ENCODE measurements around the gene PRRC2C. TPM values are rescaled to one million over a fixed set of nuclear protein-coding genes. Genes with fewer than 3 reads are reported as not detected.

PRRC2C gene
- total RNA-seq, 2 donors from 2014 or later = 198 to 210 TPM

DNA sequence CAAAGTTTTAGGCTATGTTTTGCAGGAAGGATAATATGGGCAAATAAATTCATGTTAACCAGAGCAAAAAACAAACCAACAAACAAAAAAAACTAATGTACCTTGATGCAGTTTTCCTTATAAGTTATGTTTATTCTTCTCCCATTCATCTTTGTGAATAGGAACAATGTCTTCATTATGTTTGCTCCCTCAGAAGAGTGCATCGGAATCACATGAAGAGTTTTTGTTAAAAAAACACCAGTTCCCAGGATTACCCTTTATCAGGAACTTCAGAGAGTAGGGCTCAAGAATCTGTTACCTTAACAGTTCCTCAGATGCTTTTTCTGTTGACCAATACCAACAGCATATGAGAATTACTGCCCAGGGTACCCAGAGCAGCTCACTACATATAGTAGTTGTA is 14.6 kb upstream of the PRRC2C start:
- H3K27ac ChIP-seq (ENCODE audit: low read depth, low read length) = no peak overlapping the region
- TF ChIP-seq, protein P1, sequence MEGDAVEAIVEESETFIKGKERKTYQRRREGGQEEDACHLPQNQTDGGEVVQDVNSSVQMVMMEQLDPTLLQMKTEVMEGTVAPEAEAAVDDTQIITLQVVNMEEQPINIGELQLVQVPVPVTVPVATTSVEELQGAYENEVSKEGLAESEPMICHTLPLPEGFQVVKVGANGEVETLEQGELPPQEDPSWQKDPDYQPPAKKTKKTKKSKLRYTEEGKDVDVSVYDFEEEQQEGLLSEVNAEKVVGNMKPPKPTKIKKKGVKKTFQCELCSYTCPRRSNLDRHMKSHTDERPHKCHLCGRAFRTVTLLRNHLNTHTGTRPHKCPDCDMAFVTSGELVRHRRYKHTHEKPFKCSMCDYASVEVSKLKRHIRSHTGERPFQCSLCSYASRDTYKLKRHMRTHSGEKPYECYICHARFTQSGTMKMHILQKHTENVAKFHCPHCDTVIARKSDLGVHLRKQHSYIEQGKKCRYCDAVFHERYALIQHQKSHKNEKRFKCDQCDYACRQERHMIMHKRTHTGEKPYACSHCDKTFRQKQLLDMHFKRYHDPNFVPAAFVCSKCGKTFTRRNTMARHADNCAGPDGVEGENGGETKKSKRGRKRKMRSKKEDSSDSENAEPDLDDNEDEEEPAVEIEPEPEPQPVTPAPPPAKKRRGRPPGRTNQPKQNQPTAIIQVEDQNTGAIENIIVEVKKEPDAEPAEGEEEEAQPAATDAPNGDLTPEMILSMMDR (conservative IDR thresholded peaks at IDR 0.05) = no peak
- no peak overlapping the region for H3K4me3 ChIP-seq (ENCODE audit: low read length)
- DNase-seq = no peak
- no peaks in the 10 kb centered on the region for H3K9me3 ChIP-seq (ENCODE audit: control insufficient read depth, low read length)
- no peaks in the 10 kb centered on the region for H3K4me1 Mint-ChIP-seq
- no peaks in the 10 kb centered on the region for H3K36me3 ChIP-seq (ENCODE audit: control insufficient read depth, insufficient read depth, low read length)
- no peak overlapping the region for H3K27ac Mint-ChIP-seq
- WGBS, 2 experiments (ENCODE audit: insufficient coverage in 1 of 2, insufficient read length in 1 of 2) = 92 to 94% methylated on average over 1 of the region's 1 CpG
- H3K27me3 ChIP-seq (ENCODE audit: control insufficient read depth, insufficient read depth, low read length, poor library complexity, severe bottlenecking) = no peaks in the 10 kb centered on the region
- no peaks in the 10 kb centered on the region for H3K27me3 Mint-ChIP-seq (ENCODE audit: insufficient read depth)
- H3K36me3 Mint-ChIP-seq (ENCODE audit: low read depth) = no peaks in the 10 kb centered on the region
- no peaks in the 10 kb centered on the region for H3K4me1 ChIP-seq (ENCODE audit: control insufficient read depth, insufficient read depth, low read length)
- H3K9ac ChIP-seq (ENCODE audit: extremely low read depth, low read length, poor library complexity, severe bottlenecking) = no peak overlapping the region
- no peaks in the 10 kb centered on the region for H3K9me3 Mint-ChIP-seq
- no peak overlapping the region for H3K4me3 Mint-ChIP-seq

DNA sequence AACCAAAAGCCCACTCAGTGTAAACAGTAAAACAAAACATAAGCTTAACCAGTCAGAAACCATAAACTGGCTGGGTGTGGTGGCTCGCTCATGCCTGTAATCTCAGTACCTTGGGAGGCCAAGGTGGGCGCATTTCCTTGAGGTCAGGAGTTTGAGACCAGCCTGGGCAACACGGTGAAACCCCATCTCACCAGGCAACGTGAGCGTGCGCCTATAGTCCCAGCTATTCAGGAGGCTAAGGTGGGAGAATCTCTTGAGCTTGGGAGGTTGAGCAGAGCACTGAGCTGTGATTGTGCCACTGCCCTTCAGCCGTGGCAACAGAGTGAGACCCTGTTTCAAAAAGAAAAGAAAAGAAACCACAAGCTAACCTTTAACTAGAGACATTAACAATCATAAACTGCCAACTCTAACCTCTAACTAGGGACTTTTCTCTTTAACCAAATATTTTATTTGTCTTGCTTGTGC is 13.1 kb upstream of the PRRC2C start:
- no peak overlapping the region for H3K4me3 Mint-ChIP-seq
- no peak overlapping the region for H3K27ac ChIP-seq (ENCODE audit: low read depth, low read length)

DNA sequence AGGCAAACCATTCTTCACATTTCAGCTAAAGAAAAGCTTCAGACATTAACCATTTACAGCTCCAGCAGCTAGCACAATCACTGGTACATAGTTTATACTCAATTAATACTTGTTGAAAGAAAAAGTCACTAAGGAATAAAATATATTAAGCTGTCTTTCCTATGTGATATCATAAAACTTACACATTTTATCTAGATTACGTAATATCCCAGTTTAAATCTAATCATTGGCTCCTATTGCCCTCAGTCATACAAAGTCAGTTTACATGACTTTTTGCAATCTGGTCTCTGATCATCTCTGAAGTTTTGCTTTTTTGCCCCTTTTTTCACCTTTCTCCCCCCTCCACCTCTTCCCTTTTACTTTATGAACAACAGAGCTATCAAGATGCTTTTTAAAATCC is 8.5 kb upstream of the PRRC2C start:
- no peaks in the 10 kb centered on the region for H3K9me3 Mint-ChIP-seq
- TF ChIP-seq, protein P1 (conservative IDR thresholded peaks at IDR 0.05) = no peak

More for the DNA sequence above, 13.1 kb upstream of the PRRC2C start:
- H3K4me3 ChIP-seq (ENCODE audit: low read length) = no peak overlapping the region
- no peaks in the 10 kb centered on the region for H3K36me3 ChIP-seq (ENCODE audit: control insufficient read depth, insufficient read depth, low read length)
- TF ChIP-seq, protein P1 (conservative IDR thresholded peaks at IDR 0.05) = no peak
- H3K4me1 ChIP-seq (ENCODE audit: control insufficient read depth, insufficient read depth, low read length) = no peaks in the 10 kb centered on the region
- Mint-ChIP-seq H3K36me3 (ENCODE audit: low read depth) (no peaks in the 10 kb centered on the region), H3K27ac (no peak overlapping the region), H3K9me3 (no peaks in the 10 kb centered on the region), H3K4me1 (no peaks in the 10 kb centered on the region), H3K27me3 (ENCODE audit: insufficient read depth) (no peaks in the 10 kb centered on the region)
- whole genome bisulfite sequencing, 2 experiments (ENCODE audit: insufficient coverage in 1 of 2, insufficient read length in 1 of 2) = 87 to 91% methylated on average over 6 to 7 of the region's 7 CpGs
- H3K27me3 ChIP-seq (ENCODE audit: control insufficient read depth, insufficient read depth, low read length, poor library complexity, severe bottlenecking) = no peaks in the 10 kb centered on the region
- no peaks in the 10 kb centered on the region for H3K9me3 ChIP-seq (ENCODE audit: control insufficient read depth, low read length)
- H3K9ac ChIP-seq (ENCODE audit: extremely low read depth, low read length, poor library complexity, severe bottlenecking) = no peak overlapping the region
- no peak for DNase-seq

More for the DNA sequence above, 8.5 kb upstream of the PRRC2C start:
- H3K4me1 ChIP-seq (ENCODE audit: control insufficient read depth, insufficient read depth, low read length) = no peaks in the 10 kb centered on the region
- H3K36me3 ChIP-seq (ENCODE audit: control insufficient read depth, insufficient read depth, low read length) = no peaks in the 10 kb centered on the region
- no peak for DNase-seq
- H3K27ac ChIP-seq (ENCODE audit: low read depth, low read length) = no peak overlapping the region
- H3K27me3 Mint-ChIP-seq (ENCODE audit: insufficient read depth) = no peaks in the 10 kb centered on the region
- no peak overlapping the region for H3K9ac ChIP-seq (ENCODE audit: extremely low read depth, low read length, poor library complexity, severe bottlenecking)
- no peak overlapping the region for H3K4me3 ChIP-seq (ENCODE audit: low read length)
- H3K27me3 ChIP-seq (ENCODE audit: control insufficient read depth, insufficient read depth, low read length, poor library complexity, severe bottlenecking) = no peaks in the 10 kb centered on the region
- H3K36me3 Mint-ChIP-seq (ENCODE audit: low read depth) = no peaks in the 10 kb centered on the region
- H3K9me3 ChIP-seq (ENCODE audit: control insufficient read depth, low read length) = no peaks in the 10 kb centered on the region
- 89 to 94% methylated on average over 1 of the region's 1 CpG for WGBS, 2 experiments (ENCODE audit: insufficient coverage in 1 of 2, insufficient read length in 1 of 2)
- H3K27ac Mint-ChIP-seq = no peak overlapping the region
- no peak overlapping the region for H3K4me3 Mint-ChIP-seq
- peaks cover 7% of the 10 kb centered on the region for H3K4me1 Mint-ChIP-seq

Measured in endodermal cell (in vitro differentiated cells).